ENCODE results near the gene SLC9A5.

SLC9A5 gene

DNA sequence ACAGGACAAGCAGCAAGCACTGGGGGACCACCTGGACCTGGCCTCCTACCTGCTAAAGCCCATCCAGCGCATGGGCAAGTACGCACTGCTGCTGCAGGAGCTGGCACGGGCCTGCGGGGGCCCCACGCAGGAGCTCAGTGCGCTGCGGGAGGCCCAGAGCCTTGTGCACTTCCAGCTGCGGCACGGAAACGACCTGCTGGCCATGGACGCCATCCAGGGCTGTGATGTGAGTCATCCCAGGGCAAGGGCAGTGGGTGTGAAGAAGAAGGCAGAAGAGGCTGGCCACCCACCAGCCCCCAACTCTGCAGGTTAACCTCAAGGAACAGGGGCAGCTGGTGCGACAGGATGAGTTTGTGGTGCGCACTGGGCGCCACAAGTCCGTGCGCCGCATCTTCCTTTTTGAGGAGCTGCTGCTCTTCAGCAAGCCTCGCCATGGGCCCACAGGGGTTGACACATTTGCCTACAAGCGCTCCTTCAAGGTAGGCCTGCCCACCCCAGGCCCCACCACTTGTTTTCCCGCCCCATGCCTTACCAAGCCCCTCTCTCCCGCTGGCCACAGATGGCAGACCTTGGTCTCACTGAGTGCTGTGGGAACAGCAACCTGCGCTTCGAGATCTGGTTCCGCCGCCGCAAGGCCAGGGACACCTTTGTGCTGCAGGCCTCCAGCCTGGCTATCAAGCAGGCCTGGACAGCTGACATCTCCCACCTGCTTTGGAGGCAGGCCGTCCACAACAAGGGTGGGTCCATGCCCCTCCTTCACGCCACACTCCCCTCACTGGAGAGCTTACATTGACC lies 37.9 kb downstream of the SLC9A5 start:
- Histone ChIP-seq H3K79me2 (no peaks in the 10 kb centered on the region), H3K27me3 (ENCODE audit: control insufficient read depth, insufficient read depth, low read length) (no peaks in the 10 kb centered on the region), H3K4me1 (peaks cover 7% of the 10 kb centered on the region), H3K9ac (no peak overlapping the region), H3K4me3 (ENCODE audit: low read depth, low read length) (no peak overlapping the region), H3K9me3 (ENCODE audit: control insufficient read depth, low read length) (no peaks in the 10 kb centered on the region), H2AFZ (no peak overlapping the region), H3K36me3 (ENCODE audit: control insufficient read depth, insufficient read depth, low read length) (no peaks in the 10 kb centered on the region), H3K4me2 (ENCODE audit: low read length) (no peak overlapping the region), H3K27ac (no peak overlapping the region)
- TF ChIP-seq, protein P1, sequence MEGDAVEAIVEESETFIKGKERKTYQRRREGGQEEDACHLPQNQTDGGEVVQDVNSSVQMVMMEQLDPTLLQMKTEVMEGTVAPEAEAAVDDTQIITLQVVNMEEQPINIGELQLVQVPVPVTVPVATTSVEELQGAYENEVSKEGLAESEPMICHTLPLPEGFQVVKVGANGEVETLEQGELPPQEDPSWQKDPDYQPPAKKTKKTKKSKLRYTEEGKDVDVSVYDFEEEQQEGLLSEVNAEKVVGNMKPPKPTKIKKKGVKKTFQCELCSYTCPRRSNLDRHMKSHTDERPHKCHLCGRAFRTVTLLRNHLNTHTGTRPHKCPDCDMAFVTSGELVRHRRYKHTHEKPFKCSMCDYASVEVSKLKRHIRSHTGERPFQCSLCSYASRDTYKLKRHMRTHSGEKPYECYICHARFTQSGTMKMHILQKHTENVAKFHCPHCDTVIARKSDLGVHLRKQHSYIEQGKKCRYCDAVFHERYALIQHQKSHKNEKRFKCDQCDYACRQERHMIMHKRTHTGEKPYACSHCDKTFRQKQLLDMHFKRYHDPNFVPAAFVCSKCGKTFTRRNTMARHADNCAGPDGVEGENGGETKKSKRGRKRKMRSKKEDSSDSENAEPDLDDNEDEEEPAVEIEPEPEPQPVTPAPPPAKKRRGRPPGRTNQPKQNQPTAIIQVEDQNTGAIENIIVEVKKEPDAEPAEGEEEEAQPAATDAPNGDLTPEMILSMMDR (IDR thresholded peaks at IDR 0.05): no peak

DNA sequence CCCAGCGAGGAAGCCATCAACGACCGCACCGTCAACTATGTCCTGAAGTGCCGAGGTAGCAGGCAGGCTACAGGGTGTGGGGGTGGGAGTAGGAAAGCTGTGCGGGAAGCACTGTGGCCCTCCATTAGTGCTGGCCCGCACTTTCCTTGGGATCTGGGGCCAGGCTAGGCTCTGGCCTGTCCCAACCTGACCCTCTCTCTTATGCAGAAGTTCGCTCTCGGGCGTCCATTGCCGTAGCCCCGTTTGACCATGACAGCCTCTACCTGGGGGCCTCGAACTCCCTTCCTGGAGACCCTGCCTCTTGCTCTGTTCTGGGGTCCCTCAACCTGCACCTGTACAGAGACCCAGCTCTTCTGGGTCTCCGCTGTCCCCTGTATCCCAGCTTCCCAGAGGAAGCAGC lies 39.2 kb downstream of the SLC9A5 start:
- Histone ChIP-seq H3K27ac (no peak overlapping the region), H3K9me3 (ENCODE audit: control insufficient read depth, low read length) (no peaks in the 10 kb centered on the region), H3K9ac (no peak overlapping the region), H3K4me1 (peaks cover 7% of the 10 kb centered on the region), H3K36me3 (ENCODE audit: control insufficient read depth, insufficient read depth, low read length) (no peaks in the 10 kb centered on the region), H3K27me3 (ENCODE audit: control insufficient read depth, insufficient read depth, low read length) (no peaks in the 10 kb centered on the region), H3K4me3 (ENCODE audit: low read depth, low read length) (no peak overlapping the region), H3K4me2 (ENCODE audit: low read length) (no peak overlapping the region), H3K79me2 (no peaks in the 10 kb centered on the region), H2AFZ (no peak overlapping the region)
- TF ChIP-seq, protein P1 (IDR thresholded peaks at IDR 0.05): no peak

DNA sequence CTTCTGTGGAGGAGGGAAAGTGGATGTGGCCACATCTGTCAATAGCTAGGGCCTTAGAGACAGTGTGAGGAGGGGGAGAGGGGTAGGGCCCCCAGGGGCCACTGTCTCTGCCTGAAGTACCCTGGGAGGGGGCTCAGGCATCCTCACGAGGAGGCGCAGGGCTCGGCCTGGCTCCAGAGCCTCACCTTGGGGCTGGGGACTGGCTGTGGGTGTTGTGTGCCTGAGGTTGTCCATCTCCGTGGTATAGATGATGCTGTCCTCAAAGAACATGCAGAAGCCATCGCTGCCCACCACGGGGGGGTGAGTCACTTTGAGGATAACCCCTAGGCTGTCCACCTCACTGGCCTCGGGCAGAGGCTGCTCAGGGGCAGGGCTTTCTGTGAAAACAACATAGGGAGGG lies 42.7 kb downstream of the SLC9A5 start:
- H3K4me1 ChIP-seq: no peaks in the 10 kb centered on the region
- no peaks in the 10 kb centered on the region for H3K79me2 ChIP-seq
- H3K36me3 ChIP-seq (ENCODE audit: control insufficient read depth, insufficient read depth, low read length): no peaks in the 10 kb centered on the region
- TF ChIP-seq, protein P1 (IDR thresholded peaks at IDR 0.05): no peak
- no peak overlapping the region for H3K9ac ChIP-seq
- no peak overlapping the region for H2AFZ ChIP-seq
- H3K4me3 ChIP-seq (ENCODE audit: low read depth, low read length): no peak overlapping the region
- no peak overlapping the region for H3K27ac ChIP-seq
- H3K4me2 ChIP-seq (ENCODE audit: low read length): no peak overlapping the region
- no peaks in the 10 kb centered on the region for H3K9me3 ChIP-seq (ENCODE audit: control insufficient read depth, low read length)
- no peaks in the 10 kb centered on the region for H3K27me3 ChIP-seq (ENCODE audit: control insufficient read depth, insufficient read depth, low read length)

DNA sequence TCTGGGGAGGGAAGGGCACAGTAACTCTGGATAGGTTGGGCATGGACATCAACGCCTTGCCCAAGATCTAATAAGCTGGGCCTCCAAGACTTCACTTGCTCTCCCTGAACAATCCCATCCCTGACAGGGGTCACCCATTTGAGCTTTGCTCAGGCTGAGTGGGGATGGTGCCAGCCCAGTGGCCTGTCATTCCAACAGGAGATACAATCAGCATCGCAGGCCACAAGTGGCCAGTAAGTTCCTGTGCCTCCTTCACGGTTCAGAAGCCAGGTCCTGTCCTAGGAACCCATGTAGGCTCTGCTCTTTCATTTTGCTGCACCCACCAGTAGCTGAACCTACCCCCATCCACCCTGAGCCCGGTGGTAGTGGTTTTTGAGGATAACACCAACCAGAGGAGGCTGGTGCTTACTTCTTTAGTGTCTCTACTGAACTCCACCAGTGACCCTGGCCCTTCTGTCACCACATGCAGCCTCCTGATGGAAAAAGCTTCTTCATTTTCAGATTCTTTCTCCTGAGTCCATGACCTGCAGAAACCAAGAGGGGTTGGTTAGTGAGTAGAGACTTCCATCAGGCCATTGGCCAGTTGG lies 45.5 kb downstream of the SLC9A5 start:
- no peaks in the 10 kb centered on the region for H3K9me3 ChIP-seq (ENCODE audit: control insufficient read depth, low read length)
- H3K27ac ChIP-seq: no peak overlapping the region
- no peak overlapping the region for H3K4me3 ChIP-seq (ENCODE audit: low read depth, low read length)
- TF ChIP-seq, protein P1 (IDR thresholded peaks at IDR 0.05): no peak
- no peaks in the 10 kb centered on the region for H3K4me1 ChIP-seq
- no peaks in the 10 kb centered on the region for H3K36me3 ChIP-seq (ENCODE audit: control insufficient read depth, insufficient read depth, low read length)
- no peak overlapping the region for H3K9ac ChIP-seq
- H3K79me2 ChIP-seq: no peaks in the 10 kb centered on the region
- H3K27me3 ChIP-seq (ENCODE audit: control insufficient read depth, insufficient read depth, low read length): no peaks in the 10 kb centered on the region
- no peak overlapping the region for H2AFZ ChIP-seq
- H3K4me2 ChIP-seq (ENCODE audit: low read length): no peak overlapping the region
